ENCODE data around the gene ARHGEF39.
A peak's percentile ranks its signal among the peaks of the same experiment; 100 is the strongest.
"Not testable (repeated sequence)": the region's sequence is repeated elsewhere in the genome, so short reads cannot be mapped to it uniquely, and the experiment has no call there.

ARHGEF39 gene

DNA sequence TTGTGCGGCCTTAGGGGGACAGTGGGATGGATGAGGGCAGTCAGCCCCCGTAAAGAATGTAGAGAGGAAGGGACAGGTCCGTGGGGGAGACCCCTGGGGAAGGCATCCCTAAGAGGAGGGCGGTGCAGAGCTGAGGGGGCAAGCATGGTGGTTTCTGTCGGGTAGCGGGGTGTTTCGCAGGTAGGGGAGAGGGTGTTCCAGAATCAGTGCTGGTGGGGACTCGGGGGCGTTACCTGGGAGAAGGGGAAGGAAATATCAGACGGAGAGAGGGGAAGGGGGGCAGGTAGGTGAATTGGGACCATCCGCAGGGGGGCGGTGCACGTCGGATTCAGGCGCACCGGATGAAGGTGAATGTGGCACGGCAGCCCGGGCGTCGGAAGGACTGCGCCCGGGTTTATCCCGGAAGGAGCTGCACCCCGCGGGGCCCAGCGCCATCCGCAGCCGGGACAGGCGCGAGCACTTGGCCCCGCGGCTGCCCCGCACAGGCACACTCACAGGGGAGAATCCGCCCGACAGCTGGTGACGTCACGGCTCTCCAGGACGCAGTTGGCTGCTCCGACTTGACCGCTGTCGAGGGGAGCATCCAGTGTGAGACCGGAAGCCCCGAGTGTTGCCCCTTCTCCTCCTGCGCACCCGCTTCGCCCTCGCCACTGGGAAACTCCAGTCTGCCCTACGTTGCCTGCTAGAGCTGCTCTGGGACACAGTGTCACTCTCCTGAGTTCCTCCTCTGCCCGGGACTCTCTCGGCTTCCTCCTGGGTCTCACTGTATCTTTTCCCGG, 48.1 kb downstream of the ARHGEF39 start:
- DNase-seq, result peak in 1 of 2 experiments; percentile 13

DNA sequence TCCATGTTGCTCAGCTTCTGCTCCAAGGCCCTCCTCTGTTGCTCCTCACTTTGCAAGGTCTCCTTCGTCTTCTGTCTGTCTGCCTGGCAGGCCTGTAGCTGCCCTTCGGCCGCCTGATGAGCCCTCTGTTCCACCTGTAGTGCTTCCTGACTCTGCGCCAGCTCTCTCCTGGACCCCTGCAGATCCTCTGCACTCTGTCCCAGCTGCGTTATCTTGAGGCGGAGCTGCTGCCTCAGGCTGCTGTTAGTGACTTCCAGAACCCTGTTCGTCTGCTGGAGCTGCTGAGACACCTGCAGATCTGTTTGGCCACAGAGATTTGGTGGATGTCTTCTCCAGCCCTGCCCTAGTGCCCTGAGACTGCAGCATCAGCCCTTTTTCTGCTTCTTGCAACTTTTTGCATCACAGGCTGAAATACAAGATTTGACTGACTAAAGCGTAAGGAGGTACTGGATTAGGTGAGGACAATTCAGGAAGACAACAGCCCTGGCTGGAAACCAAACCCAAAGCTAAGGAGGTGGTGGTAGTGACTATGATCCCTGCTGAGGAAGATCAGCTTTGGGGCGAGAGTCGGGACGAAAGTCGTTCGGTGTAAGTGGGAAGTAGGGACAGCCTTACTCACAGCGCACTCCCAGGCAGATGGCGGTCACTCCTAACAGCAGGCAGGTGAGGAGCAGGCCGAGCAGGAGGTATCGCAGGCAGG, 48.9 kb downstream of the ARHGEF39 start:
- DNase-seq, result no peak

DNA sequence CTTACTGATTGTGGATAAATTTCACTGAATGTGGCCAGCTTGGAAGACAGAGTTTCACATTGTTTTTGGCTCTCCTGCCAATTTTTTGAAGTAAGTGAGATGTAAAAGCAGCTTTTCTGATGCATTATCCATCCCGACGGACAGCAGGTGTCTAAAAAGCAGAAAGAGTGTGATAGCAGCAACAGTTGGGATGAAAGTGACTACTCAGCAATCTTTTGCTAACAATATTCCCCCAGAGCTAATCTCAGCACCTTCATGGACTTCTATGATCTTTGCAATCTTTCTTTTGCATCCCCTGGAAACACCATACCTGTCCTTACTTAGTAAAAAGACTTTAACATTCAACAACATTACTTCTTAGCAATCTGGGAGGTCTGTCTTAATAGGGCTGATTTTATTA, 52.2 kb downstream of the ARHGEF39 start:
- DNase-seq, result no peak

GRCh38 chr9:35612066-35612465, 52.9 kb downstream of the ARHGEF39 start:
- DNase-seq, result not testable (repeated sequence)

DNA sequence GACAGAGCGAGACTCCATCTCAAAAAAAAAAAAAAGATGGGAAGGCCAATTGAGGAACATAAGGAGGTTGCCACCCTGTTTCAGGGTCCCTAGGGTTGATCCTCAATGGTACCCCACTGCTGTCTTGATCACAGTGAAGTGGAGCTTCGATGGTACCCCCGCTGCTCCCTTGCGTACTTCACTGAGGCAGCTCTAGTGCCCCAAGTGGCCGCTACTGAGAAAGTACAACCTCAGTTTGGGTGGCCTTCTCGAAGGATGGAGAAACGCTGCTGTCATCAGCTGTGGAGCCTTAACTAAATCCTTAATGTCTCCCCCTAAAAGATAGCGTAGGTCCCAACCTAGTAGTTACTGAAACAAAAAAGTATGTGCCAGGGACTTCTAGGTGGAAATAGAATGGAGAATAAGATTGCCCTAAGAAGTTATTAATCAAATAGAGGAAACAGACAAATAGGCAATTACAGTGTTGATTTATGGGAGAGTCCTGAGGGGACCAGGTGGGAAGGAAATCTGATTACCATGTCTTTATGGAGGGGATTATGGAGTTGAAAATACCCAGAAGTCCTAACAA, 53.7 kb downstream of the ARHGEF39 start:
- peak in 1 of 2 experiments; percentile 12 for DNase-seq

DNA sequence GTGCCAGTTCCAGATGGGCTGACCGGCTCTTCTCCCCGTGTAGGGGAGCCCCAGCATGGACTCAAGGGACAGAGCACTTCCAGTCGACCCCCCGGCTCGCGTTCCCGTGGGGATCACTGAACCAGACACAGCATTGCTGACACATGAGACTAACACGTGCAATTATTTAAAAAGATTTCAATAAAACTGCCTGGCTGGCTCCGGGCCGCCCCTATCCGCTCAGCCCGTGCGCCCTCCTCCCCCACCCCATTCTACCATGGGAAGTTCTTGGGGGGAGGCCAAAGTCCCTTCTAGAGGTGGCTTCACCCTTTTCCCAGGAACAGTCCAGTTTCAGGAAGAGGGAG, 55.2 kb downstream of the ARHGEF39 start:
- DNase-seq, result no peak
